Adrenal gland (tissue), 5 donors: Measurements from ENCODE around the gene RGL4.

ENCODE experiments used
- CTCF ChIP-seq, 6 experiments: fragments of 450-650 bp in 4 of 6; fragments of 200-600 bp in 2 of 6; sonication (generic) in 1 of 6; IDR thresholded peaks; 1 replicate in 5 of 6; 2 replicates in 1 of 6; pipeline versions ENCODE4 v1.5.1 to v1.8.0; 2016 to 2021; ENCODE audit warnings: antibody characterized with exemption in 6 of 6, mild to moderate bottlenecking in 2 of 6, moderate library complexity in 1 of 6
- POLR2A ChIP-seq, 2 donors: fragments of 450-650 bp; IDR thresholded peaks; one replicate each; pipeline ENCODE4 v1.6.1; 2017; ENCODE audit warnings: antibody characterized with exemption in 2 of 2, mild to moderate bottlenecking in 2 of 2, moderate library complexity in 1 of 2
- donor health status: DM: no; HTN: no; CAD: no.

DNA sequence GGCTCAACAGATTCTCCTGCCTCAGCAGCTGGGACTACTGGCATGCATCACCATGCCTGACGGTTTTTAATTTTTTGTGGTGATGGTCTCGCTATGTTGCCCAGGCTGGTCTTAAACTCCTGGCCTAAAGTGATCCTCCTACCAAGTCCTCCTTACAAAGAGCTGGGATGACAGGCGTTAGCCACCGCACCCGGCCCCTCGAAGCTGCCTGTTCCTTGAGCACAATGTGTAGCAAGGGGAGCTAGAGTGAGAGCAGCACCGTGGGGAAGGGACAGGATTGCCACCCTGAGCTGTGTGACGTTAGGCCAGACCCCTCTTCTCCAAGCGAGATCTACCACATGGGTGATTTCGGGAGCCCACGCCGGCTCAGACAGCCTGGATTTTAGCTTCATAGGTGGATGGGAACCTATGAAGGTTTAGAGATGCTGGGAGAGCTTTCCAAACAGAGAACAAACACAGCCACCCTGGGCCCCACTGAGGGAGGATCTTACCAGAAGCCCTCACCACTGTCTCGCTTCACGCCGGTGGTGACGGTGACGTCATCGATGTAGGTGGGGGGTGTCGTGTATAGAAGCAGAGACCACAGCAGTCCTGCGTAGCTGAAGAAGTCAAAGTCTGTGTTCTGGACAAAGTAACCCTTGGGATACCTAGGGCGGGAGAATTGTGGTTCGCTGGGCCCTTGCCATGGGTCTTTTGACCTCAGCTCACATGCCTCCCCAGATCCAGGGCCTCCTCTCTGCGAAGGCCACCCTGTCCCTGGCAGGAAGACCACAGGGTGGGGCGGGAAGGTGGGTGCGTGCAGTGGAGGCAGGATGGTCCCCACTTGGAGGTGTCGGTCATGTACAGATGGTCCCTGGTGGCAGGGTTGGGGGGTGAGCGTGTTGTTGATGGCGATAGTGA, 23.1 kb downstream of the RGL4 start:
- TF ChIP-seq CTCF (IDR thresholded peaks at IDR 0.05) (no peak), POLR2A (IDR thresholded peaks at IDR 0.05) (no peak)
